T1000 (cell line): ENCODE data around the gene SGCD.

Experiments
- DNase-seq: peaks from one replicate; lab custom pipeline; 2025; ENCODE audit warnings: mixed read lengths; lab: John Stamatoyannopoulos, UW

The SGCD gene

DNA sequence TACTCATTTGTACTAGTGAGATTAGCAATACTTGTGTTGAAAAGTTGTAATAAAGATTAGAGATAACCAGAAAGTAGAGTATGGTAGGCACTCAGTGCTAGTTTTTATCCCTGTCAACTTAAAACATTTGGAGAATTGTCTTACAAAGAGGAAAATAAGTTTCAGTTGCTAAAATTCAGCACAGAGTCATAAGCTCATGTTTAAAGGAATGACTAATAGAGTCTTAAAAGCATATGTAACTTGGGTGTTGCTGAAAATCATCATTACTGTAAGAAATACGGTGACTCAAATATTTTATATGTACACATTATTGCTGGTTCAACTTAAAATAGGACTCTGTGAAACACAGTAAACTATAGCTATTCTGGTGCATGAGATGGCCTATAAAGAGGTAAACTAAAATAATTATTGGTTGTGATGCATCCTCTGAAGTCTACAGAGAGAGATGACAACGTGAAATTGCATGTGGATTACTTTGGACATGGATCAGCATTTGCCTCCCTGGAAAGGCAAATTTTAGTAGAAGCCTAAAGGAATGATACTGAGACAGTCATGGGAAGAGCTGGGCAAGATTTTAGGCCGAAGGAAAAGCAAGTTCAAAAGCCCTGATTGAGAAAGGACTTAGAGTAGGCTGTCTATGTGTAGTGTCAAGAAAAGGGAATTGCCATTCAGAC, 34.6 kb downstream of the SGCD start:
- DNase-seq: no peak

DNA sequence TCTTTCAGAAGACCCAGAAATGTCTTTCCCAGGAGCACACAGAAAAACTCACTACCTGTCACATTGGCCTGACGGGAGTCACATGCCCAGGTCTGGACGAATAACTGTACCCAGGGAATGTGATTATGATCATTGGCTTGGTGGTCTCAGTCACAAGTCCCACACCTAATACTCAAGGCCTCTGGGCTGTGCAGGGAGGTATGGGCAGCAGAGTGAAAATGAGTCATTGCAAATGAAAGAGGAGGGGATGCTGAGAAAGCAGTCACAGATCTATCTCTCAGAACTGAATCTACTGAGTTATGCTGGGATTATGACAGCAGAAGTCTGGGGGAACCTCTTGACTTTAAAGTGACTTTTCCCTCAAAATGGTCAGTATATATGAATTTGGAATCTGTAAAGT, 36.9 kb downstream of the SGCD start:
- DNase-seq: no peak

DNA sequence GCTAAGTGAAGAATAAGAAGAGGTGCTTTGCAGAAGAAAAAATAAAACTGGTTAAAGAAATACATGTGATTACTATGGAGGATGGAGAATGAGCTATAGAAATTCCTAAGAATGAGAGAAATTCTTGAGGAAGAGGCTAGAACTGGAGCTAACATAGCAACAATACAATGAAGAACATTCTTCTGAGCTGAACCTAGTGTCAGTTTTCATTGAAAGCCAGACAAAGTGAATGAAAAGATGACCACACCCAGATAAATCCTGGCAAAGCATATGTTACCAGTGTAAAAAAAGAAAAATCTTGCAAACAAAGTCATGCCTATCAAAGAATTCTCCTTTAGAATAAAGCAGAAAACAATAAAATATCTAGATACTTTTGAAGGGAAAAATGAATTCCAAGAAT, 39.6 kb downstream of the SGCD start:
- DNase-seq: no peak

DNA sequence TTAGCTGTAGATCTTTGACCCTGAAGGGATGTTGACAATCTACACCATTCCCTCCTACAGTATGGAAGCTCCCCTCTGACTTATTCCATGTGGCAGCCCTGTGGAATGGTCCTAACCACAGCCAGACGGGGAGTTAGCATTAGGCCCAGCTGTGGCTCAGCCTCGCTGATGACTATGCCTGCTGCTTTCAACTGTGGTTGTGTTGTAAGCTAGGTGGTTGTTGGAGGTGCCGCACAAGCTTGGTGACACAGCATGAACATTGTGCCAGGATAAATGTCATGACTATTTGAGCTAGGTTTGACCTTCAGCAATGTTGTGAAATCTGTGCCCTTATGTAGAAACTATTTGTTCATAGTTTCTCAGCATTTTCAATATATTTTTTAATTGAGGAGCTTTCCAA, 40.6 kb downstream of the SGCD start:
- no peak for DNase-seq

DNA sequence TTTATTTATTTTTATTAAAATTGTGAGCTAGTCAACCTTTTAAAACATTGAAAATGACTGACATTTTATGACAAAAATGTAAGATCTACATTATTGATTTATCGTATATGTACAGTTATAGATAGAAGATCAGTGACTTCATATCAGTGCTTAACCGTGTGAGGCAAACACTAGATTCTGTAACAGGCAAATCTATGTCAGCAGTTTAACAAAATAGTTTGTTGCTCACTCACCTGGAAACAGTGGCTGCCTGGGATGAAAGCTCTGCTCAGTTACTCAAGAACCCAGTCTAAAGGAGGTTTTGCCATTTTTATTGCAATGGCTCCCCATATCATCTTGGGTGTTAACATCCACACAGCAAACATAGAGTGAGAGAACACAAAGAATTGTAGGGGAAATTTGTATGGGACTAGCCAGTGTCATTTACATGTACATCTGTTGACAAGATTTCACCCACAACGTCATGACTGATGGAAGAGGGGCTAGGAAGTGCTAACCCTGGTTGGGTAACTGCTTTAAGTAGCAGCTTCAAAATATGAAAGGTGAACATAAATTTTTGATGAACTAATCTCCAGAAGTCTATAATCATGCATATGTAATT, 49.0 kb downstream of the SGCD start:
- no peak for DNase-seq

DNA sequence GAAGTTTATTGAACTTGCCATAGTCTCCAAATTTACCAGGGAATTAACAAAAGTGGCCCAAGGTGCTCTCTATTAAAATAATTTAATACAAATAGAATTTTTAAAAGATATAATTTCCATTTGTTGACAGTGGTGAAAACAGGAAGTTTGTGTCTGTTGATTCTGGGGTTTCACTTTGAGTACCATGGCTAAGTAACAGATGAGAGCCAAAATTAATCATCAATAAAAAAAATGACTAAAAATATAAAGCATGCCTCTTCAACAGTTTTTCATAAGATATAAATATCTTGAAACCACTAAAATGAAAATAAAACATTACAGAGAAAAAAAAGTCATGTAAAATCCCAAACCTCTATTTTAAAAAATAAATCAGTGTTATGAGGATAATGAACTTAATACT, 49.8 kb downstream of the SGCD start:
- DNase-seq: no peak

DNA sequence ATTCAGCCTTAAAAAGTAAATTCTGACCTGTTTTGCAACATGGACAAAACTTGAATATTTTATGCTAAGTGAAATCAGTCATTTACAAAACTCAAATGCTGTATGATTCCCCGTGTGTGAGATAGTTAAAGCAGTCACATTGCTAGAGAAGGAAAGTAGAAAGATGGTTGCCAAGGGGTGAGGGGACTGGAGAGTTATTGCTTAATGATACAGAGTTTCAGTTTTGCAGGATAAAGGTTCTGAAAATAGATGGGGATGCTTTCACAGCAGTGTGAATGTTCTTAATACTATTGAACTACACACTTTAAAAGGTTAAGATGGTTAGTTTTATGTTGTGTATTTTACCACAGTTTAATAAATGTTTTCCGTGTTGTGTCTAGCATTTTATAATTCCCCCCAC, 51.2 kb downstream of the SGCD start:
- no peak for DNase-seq

DNA sequence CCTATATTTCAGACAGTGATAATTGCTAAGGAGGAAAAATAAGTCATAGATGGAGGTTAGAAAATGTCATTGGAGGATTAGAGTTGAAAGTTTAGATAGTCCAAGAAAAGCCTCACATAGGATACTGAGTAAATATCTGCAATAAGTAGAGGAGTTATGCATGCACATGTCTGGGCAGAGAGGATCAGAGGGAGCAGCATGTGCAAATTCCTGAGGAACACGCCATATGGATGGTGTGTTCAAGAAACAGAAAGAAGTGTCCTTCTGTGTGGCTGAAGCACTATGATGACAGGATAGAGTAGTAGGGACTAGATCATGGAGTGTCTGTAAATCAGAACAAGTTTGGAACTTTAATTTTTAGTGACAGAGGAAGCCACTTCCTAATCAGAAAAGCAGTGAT, 52.2 kb downstream of the SGCD start:
- DNase-seq: no peak

DNA sequence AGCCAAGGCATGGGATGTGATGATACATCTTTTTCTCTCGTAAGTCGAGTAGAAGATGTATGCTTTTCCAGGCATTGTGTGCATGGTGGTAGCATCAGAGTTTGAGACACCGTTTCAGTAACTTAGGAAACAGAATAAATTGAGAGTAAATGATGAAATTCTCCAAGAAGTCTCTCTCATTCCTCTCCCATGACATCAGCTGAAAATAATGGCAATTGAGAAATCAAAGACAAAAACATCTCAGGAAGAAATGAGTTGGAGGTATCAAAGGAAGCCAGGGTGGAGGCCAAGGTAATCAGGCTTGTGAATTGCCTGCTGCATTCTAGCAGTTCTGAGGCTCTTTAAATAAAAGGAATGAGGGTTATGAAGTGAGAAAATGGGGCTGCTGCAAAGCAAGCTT, 53.9 kb downstream of the SGCD start:
- DNase-seq: no peak

DNA sequence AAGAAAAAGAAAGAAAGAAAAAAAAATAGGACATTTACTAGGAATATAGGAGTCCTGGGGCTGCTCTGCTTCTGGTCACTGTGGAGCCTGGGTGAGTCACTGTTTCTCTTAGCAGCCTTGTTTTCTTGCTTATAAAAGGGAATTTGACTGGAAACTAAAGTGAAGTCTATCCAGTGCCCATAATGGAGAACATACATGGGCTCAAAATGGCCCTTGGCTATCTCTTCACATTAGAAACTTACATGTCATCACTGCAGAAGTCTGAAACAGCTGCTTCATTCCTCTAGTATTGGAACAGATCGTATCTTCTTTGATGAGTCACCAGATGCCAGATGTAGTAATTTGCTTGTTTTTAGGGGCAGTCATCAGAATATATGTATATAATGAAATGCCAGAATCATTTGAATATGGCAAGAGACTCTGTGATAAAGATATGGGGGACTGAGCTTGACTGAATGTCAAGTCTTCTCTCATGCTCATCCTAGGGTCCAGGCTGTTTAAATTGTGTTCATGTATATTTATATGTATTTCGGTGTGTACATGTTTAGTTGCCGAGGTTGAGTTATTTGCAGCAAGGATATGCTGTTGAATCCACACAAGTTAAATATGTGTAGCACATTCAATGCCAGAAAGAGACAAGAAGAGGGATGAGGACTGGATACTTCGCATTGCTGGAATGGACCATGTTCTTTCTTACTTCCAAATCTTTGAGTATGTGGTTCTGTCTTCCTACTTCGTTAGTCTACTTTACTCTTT, 56.7 kb downstream of the SGCD start:
- DNase-seq: no peak

DNA sequence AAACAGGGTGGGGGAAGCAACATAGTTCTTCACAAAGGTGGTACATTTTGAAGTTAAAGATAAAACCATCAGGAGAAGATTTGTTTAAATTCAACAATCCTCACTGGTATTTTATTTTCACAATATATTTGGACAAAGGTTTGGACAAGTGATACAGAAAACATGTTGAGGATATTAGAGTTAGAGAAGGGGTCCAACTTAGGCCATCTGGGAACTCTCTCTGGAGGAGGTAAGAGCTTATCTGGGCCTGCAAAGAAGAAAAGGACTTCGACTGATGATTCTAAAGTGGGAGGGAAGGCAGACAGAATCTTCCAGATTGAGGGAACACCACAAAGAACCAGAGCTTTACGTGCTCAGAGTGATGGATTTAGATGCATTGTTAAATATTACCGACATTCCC, 58.5 kb downstream of the SGCD start:
- DNase-seq: no peak

DNA sequence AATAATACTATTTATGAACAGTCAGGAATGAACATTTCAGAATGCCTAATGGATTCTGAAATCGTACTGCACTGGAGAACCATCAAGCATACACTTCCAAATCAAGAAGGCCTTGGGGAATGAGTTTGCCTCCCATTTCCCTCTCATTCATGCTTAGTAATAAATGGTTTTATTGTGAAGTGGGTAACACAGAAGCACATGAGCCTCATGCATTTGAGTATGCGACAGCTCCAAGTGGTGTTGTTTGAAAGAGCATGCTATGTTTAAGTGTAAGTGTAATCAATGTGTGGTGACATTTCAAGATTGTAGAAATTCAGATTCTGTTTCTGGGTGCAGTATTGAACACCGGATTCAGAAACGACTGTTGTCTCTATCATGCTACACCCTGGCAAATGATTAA, 60.0 kb downstream of the SGCD start:
- DNase-seq: no peak

DNA sequence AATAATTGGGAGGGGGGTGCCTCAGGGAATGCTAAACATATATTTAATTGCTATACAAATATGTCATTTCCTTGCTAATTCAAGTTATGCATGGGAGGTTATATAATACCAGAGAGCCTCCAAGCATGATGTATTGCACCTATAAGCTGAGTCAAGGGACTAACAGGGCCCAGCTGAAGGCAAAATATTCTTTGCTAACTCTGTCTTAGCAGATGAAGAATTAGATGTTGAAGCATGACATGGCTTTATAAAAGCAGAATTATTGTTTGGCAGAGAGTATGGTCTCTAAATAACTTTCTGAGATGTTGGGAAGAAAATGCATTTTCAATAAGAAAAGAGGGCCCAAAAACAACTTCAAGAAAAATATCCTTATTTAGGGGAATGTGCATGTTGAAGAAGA, 60.4 kb downstream of the SGCD start:
- DNase-seq: no peak

DNA sequence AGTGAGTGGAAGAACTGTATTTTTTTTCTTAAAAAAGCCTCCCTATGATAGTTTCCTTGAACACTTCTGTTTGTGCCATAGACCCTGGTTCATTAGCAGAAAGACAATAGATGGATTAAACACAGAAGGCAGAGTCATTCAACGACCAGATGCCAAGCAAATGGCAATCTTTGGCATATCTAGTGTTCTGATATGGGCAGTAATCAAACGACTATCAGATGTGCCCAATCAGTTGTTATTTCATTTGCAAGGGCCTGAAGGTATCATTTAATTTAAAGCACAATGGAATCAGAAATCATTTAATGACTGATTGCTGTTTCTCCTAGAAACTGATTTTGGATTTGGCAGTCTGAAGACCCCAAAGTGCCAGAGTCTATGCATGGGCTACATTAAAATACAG, 61.3 kb downstream of the SGCD start:
- DNase-seq: no peak

DNA sequence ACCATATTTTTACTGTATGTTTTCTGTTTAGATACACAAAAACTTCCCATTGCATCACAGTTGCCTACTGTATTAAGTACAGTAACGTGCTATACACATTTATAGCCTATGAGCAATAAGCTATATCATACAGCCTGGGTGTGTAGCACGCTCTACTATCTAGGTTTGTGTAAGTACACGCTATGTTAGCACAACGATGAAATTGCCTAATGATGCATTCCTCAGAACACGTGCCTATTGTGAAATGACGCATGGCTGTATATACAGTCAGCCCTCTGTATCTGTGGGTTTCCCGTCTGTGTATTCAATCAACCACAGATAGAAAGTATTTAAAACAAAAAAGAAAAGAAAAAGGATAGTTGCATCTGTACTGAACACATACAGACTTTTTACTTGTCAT, 64.2 kb downstream of the SGCD start:
- DNase-seq: no peak

DNA sequence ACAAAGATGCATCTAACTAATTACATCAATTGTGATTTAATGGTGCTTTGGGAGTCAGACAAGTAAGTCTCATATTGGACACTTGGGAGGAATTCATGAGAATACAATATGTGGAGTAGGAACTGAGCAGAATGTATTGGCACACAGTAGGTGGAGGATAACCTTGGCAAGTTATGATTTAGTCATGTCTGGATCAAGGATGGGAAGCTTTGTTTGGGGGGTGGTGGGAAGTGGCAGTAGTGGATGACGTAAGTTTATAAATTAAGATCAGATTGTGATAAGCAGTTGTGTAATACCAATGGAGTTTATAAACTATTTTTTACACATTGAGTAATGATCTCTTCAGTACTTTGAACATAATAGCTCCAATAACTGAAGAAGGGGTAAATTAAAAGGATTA, 67.0 kb downstream of the SGCD start:
- DNase-seq: no peak

DNA sequence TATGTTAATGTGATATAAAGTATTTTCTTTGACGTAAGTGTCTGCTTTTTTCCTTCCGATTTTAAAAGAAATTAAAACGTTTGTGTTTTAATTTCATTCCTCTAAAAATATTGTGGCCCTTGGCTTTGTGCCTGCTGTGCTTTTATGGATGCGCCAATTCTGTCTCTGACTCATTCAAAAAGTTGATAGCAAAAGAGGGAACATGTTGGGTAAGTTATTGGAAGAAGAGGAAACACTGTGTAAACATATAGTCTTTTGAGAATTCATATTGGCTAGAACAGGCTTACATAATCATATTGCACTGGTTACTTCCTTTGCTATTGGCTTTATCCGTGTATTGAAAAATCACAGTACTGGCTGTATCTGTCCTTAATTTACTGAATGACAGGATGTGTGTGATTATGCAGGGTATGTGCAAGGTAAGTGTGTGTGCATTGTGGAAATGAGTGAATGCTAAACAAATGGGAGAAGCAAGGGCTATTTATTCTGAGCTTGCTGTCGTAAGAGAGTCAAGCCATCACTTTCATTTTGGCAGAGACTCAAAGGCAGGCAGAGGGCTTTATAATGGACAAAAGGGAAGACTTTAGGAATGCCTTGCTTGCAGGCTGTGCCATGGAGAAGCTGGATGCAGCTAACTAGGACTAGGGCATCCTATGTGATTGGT, 67.8 kb downstream of the SGCD start:
- DNase-seq: no peak

DNA sequence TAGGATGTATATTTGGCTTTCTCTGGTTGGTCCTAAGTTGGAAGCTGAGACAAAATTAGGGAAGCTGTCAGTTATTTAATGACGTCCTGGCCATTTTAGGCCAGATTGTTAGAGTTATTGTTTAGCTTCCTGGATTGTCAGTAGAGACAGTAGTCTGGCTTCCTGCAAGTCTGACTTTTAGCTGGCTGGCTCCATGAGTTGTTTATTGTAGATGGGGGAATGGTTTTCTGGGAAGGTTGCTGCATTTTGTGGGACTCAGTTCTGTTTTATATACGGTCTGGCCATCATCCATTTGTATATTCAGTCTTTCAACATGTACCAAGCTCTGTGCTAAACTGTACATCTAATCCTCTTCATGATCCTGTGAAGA, 68.3 kb downstream of the SGCD start:
- DNase-seq: no peak

DNA sequence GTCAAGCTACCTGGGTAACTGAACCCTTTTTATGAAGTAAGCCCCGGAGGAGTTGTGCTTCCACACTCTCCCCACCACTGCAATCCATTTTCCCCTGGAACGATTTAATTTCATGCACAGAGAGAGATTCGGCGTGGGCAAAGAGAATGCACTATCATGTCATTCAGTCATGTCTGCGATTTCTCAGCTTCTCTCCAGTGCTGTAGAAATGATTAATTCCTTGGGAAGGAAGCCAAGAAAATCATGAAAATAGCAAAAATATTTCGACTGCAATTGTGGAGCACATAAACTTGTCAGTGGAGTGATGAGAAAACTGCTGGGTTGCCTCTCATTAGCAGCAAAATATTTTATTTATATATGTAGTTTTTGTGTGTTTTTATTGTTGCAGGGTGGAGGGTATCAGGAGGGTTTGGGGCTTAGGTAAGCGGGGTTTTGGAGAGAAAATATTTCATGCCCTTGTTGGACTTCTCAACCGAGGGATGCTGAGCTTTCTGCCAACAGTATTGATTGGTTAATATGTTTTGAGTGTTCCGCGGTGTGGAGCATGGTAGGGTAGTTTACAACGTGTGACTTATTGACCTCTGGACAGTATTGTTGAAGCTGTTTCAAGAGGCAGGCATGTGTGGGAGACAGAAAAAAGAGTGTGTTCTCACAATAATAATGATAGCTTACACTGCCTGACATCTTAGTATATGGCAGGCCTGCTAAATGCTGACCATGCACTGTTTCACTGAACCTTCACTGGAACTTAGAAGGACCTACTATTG, 69.3 kb downstream of the SGCD start:
- DNase-seq: no peak

DNA sequence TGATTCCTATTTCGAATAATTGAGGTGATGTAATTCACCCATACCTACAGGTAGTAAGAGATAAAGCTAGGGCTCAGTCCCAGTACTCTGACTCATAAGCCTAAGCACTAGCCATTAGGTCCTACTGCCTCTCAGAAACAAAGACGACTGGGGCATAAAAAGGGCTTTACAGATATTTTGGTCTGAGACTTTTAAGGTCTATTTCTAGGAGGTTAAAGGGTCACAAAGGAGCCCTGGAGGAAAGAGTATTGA, 69.8 kb downstream of the SGCD start:
- no peak for DNase-seq

DNA sequence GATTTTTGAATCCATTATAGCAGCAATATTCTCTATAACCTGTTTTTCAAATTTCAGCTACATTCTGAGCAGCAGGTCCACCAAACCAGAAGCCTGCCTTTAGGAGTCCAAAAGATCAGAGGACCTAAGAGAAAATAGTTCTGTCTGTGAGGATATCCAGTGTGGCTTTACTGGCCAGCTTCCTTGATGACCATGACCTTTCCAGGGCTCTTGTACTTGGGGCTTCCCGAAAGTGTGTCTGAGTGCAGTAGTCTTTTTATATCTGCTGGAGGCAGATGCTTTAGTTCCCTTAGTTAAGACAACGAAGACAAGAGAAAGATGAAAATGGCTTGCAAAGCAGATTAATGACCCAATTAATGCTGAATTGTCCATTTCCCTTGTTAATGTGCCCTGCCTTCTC, 72.4 kb downstream of the SGCD start:
- DNase-seq: no peak

DNA sequence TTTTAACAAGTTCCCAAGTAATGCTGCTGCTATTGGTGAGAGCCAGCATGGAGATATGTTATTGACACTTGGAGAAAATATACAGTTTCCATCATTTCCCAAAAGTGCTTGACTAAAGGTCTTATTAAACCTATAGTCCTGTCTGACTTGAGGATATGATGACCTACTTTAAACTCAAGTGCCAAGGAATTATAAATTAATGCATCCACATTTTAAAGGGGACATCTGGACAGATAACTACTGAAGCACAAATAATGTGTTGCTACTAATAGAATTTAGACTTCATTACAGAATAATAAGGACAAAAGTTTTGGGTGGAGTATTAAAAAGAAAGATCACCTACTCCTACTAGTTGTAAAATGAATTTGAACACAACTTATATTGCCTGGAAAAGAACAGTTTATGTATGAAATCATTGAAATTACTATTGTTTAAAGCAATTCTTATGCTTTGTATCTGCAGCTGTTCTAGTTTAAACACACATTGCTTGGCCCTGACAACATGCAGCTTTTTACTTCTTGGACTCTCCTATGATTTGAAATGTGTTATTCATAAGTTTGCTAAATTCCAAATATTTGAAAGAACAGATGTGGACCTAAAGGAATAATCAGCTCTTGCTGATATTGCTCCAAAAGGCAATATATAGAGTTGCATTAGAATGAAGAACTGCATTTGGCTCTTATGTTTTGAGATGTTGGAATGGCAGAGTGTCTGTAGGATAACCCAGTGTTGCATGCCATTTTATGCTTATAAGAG, 73.4 kb downstream of the SGCD start:
- DNase-seq: no peak
